Measurements from ENCODE around the gene LRRC8E. TPM values are rescaled to one million over a fixed set of nuclear protein-coding genes. Genes with fewer than 3 reads are reported as not detected.

The LRRC8E gene
- total and polyA plus RNA-seq, 10 of the 15 experiments (the other 5 are each of a cell fraction or from before 2014, with no cell fraction given), result 0.04 to 0.32 (median 0.25) TPM; not detected in 7

GRCh38 chr19:7883796-7884570, 4.3 kb upstream of the LRRC8E start:
- in situ Hi-C loops (cut with MboI), result no loop called here
- no TSS peak for BruUV-seq (replicated peaks)
- no peak for TF ChIP-seq IRF4 (IDR thresholded peaks at IDR 0.05; ENCODE audit: low read depth, low read length)

GRCh38 chr19:7885818-7886217, 2.5 kb upstream of the LRRC8E start:
- in situ Hi-C loops (cut with MboI), result no loop called here
- POLR2A ChIA-PET, result interaction anchor here (0.7 kb wide), 1 partner anchor 1202 kb away, joined by 3 read pairs; no protein-coding TSS in a partner anchor

More at GRCh38 chr19:7883796-7884570, 4.3 kb upstream of the LRRC8E start:
- H3K9ac ChIP-seq (ENCODE audit: control insufficient read depth, insufficient read depth, low read length), result no peak overlapping the region
- no peaks in the 10 kb centered on the region for H3K9me3 ChIP-seq (replicated peaks; ENCODE audit: control insufficient read depth, insufficient read depth, low read length)
- H3K36me3 ChIP-seq (ENCODE audit: control insufficient read depth in 2 of 2, insufficient read depth in 2 of 2, low read length in 1 of 2), result no peaks in the 10 kb centered on the region
- CTCF ChIA-PET, result interaction anchor here (0.9 to 1.3 kb wide), 2 partner anchors 11 to 15 kb away, joined by 3 read pairs; no protein-coding TSS in a partner anchor
- ATAC-seq (no peak), FAIRE-seq (no peak), DNase-seq (ENCODE audit: low read depth, low spot score) (no peak)
- RAD21 ChIA-PET (ENCODE audit: unreplicated experiment), result interaction anchor here (1.6 kb wide), 1 partner anchor 316 kb away, joined by 3 read pairs; no protein-coding TSS in a partner anchor
- no peaks in the 10 kb centered on the region for H3K4me1 ChIP-seq (ENCODE audit: control insufficient read depth, insufficient read depth, low read length)
- H3K4me2 ChIP-seq (ENCODE audit: control insufficient read depth, insufficient read depth), result no peak overlapping the region
- no peaks in the 10 kb centered on the region for H4K20me1 ChIP-seq (ENCODE audit: control insufficient read depth, insufficient read depth)
- H3K4me3 ChIP-seq, result no peak overlapping the region
- intact Hi-C loops (cut with micrococcal nuclease; ENCODE audit: unreplicated experiment), result no loop called here
- 42% methylated on average over 2 of the region's 2 CpGs for WGBS (ENCODE audit: insufficient coverage, insufficient replicate concordance, low lambda C conversion rate, missing lambda C conversion rate)
- no peaks in the 10 kb centered on the region for H3K79me2 ChIP-seq (ENCODE audit: control insufficient read depth, insufficient read depth, low read length)
- peaks cover 0 to 2% of the 10 kb centered on the region in 2 experiments; a peak in 2 of 4 replicates for H3K27me3 ChIP-seq (replicated peaks in 1 of 2; ENCODE audit: control insufficient read depth in 2 of 2, insufficient read depth in 2 of 2, low read length in 1 of 2)
- SMC1A ChIA-PET (ENCODE audit: uncharacterized antibody, unreplicated experiment), result no interaction called here
- H3K27ac ChIP-seq (ENCODE audit: control insufficient read depth, insufficient read depth), result no peak overlapping the region
- H2AFZ ChIP-seq (ENCODE audit: control insufficient read depth, low read depth, low read length), result no peak overlapping the region
- POLR2A ChIA-PET, result interaction anchor here (0.6 to 1.0 kb wide), 2 partner anchors 20 to 81 kb away, joined by 4 to 7 read pairs; partner anchors contain the start of gene MAP2K7

More at GRCh38 chr19:7885818-7886217, 2.5 kb upstream of the LRRC8E start:
- Histone ChIP-seq H2AFZ (ENCODE audit: control insufficient read depth, low read depth, low read length) (no peak overlapping the region), H3K9ac (ENCODE audit: control insufficient read depth, insufficient read depth, low read length) (no peak overlapping the region), H3K27me3 (replicated peaks in 1 of 2; ENCODE audit: control insufficient read depth in 2 of 2, insufficient read depth in 2 of 2, low read length in 1 of 2) (peaks cover 0 to 2% of the 10 kb centered on the region in 2 experiments; a peak in 2 of 4 replicates), H3K79me2 (ENCODE audit: control insufficient read depth, insufficient read depth, low read length) (no peaks in the 10 kb centered on the region), H3K4me3 (no peak overlapping the region), H3K36me3 (ENCODE audit: control insufficient read depth in 2 of 2, insufficient read depth in 2 of 2, low read length in 1 of 2) (no peaks in the 10 kb centered on the region), H3K4me1 (ENCODE audit: control insufficient read depth, insufficient read depth, low read length) (no peaks in the 10 kb centered on the region), H3K27ac (ENCODE audit: control insufficient read depth, insufficient read depth) (no peak overlapping the region), H3K4me2 (ENCODE audit: control insufficient read depth, insufficient read depth) (no peak overlapping the region), H4K20me1 (ENCODE audit: control insufficient read depth, insufficient read depth) (no peaks in the 10 kb centered on the region), H3K9me3 (replicated peaks; ENCODE audit: control insufficient read depth, insufficient read depth, low read length) (no peaks in the 10 kb centered on the region)
- ChIA-PET SMC1A (ENCODE audit: uncharacterized antibody, unreplicated experiment) (no interaction called here), CTCF (interaction anchor here (0.8 to 1.3 kb wide), 2 partner anchors 17 to 33 kb away, joined by 5 read pairs; no protein-coding TSS in a partner anchor), RAD21 (ENCODE audit: unreplicated experiment) (no interaction called here)
- no peak for DNase-seq (ENCODE audit: low read depth, low spot score)
- TF ChIP-seq BMI1 (IDR thresholded peaks at IDR 0.05; ENCODE audit: borderline replicate concordance), result no peak
- FAIRE-seq, result no peak
- no peak for ATAC-seq
- intact Hi-C loops (cut with micrococcal nuclease; ENCODE audit: unreplicated experiment), result no loop called here
- WGBS (ENCODE audit: insufficient coverage, insufficient replicate concordance, low lambda C conversion rate, missing lambda C conversion rate), result 73% methylated on average over 8 of the region's 8 CpGs
- no TSS peak for BruUV-seq (replicated peaks)
